SK-MEL-5 (cell line): ENCODE results near the gene SHOX. TPM values are rescaled to one million over a fixed set of nuclear protein-coding genes. Genes with fewer than 3 reads are reported as not detected.

Source experiments
- DNase-seq: peaks from one replicate; pipeline ENCODE4 v3.0.0-alpha.2; 2016; ENCODE audit warnings: low read depth, low spot score
- in situ Hi-C: cut with HindIII; loops from 2 replicates; pipeline ENCODE4 v1.10.0; 2016; ENCODE audit warnings: low sequenced_read_pairs, high pct_unique_total_duplicates, low pct_unique_long_range_greater_than_20kb
- total RNA-seq: library from RNA; depleted of rRNA; stranded (reverse); fragments of >200 nt; shearing (Covaris generic); gene quantifications from 2 replicates; pipeline ENCODE4 v1.2.3, GENCODE V29; 2014; rRNA removed

Gene SHOX
- total RNA-seq, 1 experiment from 2014 or later = not detected

GRCh38 chrX:679291-679979 lies 48.8 kb downstream of the SHOX start:
- in situ Hi-C loops = no loop called here
- no peak for DNase-seq

DNA sequence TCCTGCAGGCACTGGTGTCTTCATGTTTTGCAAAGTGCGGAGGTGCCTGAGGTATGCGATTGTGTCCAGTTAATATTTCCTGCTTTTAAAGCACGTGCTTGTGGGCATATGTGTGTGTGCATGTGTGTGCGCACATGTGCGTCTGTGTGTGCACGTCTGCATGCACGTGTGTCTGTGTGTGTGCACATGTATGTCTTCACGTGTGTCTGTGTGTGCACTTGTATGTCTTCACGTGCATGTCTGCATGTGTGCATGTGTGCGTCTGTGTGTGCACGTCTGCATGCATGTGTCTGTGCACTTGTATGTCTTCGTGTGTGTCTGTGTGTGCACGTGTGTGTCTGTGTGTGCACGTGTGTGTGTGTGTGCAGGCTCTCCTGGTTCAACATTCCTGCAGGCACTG lies 49.5 kb downstream of the SHOX start:
- DNase-seq = no peak
- in situ Hi-C loops = no loop called here

DNA sequence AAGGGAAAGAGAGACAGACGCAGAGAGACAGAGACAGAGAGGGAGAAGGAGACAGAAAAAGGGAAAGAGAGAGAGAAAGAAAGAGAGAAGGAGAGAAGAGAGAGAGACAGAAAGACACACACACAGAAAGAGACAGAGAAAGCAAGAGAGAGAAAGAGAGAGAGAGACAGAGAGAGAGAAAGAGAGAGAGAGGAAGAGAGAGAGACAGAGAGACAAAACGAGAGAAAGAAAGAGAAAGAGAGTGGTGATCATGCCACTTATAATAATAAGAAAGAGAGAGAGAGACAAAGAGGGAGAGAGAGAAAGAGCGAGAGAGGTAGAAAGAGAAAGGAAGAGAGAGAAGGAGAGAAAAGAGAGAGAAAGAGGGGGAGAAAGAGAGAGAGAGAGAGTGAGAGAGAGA lies 51.4 kb downstream of the SHOX start:
- in situ Hi-C loops = no loop called here
- no peak for DNase-seq

DNA sequence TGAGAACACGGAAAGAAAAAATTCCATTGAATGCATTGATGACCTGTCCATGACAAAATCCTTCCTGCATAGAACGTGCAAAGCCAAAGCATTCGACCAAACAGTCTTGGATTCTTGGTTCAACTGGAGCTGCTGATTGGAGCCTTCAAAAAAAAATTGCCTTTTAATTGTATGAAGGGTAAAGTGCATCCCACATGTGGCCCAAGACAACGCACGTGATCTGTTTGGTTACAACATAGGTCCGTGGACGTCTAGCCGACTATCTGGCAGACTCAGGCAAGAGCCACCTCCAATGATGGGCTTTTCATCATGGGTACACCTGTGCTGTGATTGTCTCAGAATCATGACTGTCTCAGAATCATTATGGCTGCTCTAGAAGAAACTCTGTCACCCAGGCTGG lies 52.3 kb downstream of the SHOX start:
- in situ Hi-C loops = no loop called here
- no peak for DNase-seq

GRCh38 chrX:683576-683975 lies 53.0 kb downstream of the SHOX start:
- in situ Hi-C loops = no loop called here

GRCh38 chrX:685120-686032 lies 54.8 kb downstream of the SHOX start:
- in situ Hi-C loops = no loop called here
- DNase-seq = no peak

More at GRCh38 chrX:683576-683975, 53.0 kb downstream of the SHOX start:
- no peak for DNase-seq

- DNase-seq = no peak
- in situ Hi-C loops = no loop called here
Observed at GRCh38 chrX:689983-690382, 59.4 kb downstream of the SHOX start.

DNA sequence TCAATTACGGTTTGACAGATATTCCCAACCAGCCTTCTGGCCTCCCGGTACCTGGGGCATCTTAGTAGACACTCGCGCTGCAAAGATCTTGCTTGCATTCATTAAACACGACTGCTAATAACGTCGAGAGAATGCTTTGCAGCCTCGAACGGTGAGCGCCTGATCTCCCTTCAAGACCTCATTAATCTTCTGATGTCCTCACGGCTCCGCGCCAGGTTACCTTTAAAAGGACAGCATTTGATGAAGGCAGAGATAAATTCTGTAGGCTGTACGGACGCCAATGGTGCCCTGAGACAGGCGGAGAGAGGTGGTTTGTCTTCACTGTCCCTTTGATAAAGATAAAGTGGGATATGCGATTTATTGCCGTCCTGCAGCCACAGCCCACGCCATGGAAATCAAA lies 64.2 kb downstream of the SHOX start:
- no peak for DNase-seq
- in situ Hi-C loops = no loop called here

DNA sequence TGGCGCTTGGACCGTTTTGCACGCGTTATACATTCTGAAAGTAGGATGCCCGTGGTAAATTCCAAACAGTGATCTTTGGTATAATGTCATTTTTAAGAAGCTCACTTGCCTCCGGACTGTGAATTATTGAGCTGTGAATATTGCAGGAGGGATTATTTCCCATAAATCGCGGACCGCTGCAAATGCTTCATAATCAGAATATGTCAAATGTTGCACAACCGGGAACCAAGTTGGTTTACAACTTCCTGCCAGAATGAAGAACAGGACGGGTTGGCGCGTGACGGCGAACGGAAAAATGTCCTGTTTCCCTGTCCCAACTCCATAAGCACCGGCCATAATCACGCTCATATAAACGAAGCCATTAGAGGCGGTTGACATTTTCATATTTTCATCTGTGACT lies 67.6 kb downstream of the SHOX start:
- in situ Hi-C loops = no loop called here

GRCh38 chrX:700936-701335 lies 70.3 kb downstream of the SHOX start:
- in situ Hi-C loops = no loop called here
- no peak for DNase-seq

More for the DNA sequence above, 67.6 kb downstream of the SHOX start:
- DNase-seq = no peak

DNA sequence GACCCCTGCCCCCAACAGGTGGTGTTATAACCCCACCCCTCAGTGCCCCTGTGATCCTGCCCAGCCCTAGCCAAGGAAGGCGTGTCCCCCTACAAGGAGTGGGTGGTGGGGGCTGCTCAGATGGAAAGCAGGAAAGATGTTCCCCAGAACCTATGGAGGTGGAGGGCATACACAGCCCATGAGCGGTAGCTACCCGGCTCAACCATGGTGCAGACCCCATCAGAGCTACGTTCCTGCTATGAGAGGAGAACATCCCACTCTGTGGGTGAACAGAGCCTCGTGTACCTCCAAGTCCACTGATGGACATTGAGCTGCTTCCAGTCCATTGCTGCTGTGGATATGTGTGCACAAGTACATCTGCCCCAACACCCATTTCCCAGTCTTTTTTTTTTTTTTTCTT lies 71.1 kb downstream of the SHOX start:
- no peak for DNase-seq
- in situ Hi-C loops = no loop called here

GRCh38 chrX:703466-703865 lies 72.9 kb downstream of the SHOX start:
- no peak for DNase-seq
- in situ Hi-C loops = no loop called here

DNA sequence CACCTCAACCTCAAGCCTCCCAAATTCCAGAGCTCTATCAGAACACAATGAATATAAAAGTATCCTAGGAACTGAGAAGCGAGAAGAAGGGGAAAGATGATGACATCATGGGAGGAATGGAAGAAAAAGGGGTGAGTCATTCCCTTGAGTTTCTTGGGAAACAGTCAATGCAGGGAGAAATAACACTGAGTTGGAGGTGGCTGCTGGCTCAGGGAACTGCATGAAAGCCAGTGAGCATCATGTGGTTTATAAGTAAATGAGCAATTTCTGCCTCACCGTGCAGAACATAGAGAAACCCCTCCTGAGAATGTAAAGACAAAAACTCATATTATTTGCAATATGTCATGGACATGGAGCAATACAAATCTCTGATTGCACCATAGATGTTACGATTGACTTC lies 73.3 kb downstream of the SHOX start:
- in situ Hi-C loops = no loop called here
- no peak for DNase-seq

Other genes with a start within 250 kb of the SHOX start
- 6.1 and 6.4 TPM in 2 replicates for gene PPP2R3B, start 243.9 kb upstream of the SHOX start, total RNA-seq